NCI-H345 treated with DMSO at 0.1 percent for 48 hours (cell line): ENCODE measurements around the gene KCNT1.

Source experiments
- DNase-seq: peaks from one replicate; lab custom pipeline; 2025; ENCODE audit not compliant: unreplicated experiment; lab: John Stamatoyannopoulos, UW

KCNT1 gene

DNA sequence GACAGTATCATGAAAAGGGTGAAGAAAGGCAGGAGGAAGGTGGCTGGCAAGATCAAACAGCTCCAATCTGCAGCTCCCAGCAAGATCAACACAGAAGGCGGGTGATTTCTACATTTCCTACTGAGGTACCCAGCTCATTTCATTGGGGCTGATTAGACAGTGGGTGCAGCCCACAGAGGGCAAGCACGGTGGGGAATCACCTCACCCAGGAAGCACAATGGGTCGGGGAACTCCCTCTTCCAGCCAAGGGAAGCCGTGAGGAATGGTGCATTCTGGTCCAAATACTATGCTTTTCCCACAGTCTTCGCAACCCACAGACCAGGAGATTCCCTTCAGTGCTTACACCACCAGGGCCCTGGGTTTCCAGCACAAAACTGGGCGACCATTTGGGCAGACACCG lies 138.6 kb downstream of the KCNT1 start:
- no peak for DNase-seq
